Upper lobe of right lung (tissue), 1 donor: ENCODE results near the gene POLR3G. TPM values are rescaled to one million over a fixed set of nuclear protein-coding genes. Genes with fewer than 3 reads are reported as not detected.

Experiments
- ATAC-seq: fragments of 200-7000 bp; cut with Tn5 transposase; one replicate; pipeline ENCODE4 v1.9.1; 2020; ENCODE audit warnings: mild to moderate bottlenecking, moderate library complexity
- DNase-seq: peaks from one replicate; pipeline ENCODE4 v3.0.0-alpha.2; 2020
- H3K27ac ChIP-seq: fragments of 200-600 bp; one replicate; pipeline ENCODE4 v1.8.0; 2022
- H3K27me3 ChIP-seq: fragments of 200-600 bp; one replicate; pipeline ENCODE4 v1.8.0; 2022; ENCODE audit warnings: mild to moderate bottlenecking
- H3K36me3 ChIP-seq: fragments of 200-600 bp; one replicate; pipeline ENCODE4 v1.8.0; 2022
- H3K4me1 ChIP-seq: fragments of 200-600 bp; one replicate; pipeline ENCODE4 v1.8.0; 2022
- H3K4me3 ChIP-seq: fragments of 200-600 bp; one replicate; pipeline ENCODE4 v1.8.0; 2022; ENCODE audit warnings: mild to moderate bottlenecking
- H3K9me3 ChIP-seq: fragments of 200-600 bp; one replicate; pipeline ENCODE4 v1.8.0; 2022
- intact Hi-C: fragments of 100-400 bp; cut with DNase I; formaldehyde crosslinking; loops from one replicate; pipeline ENCODE4 v1.11.0; 2022
- total RNA-seq: library from RNA; stranded (reverse); fragmentation: NEBNext Ultra II Directional; extraction: Animal tissue kit (Norgen Biotek cat#: 25700); gene quantifications from one replicate; pipeline ENCODE4 v1.2.1, GENCODE V29; 2021
- TF ChIP-seq, protein P1 (sequence below): fragments of 200-600 bp; IDR thresholded peaks from one replicate; pipeline ENCODE4 v1.8.0; 2022; ENCODE audit warnings: antibody characterized with exemption
- donor health status: DM: no; HTN: yes; CAD: no; lungs with severe emphysema.

POLR3G gene
- total RNA-seq, 1 donor from 2014 or later = 0.93 TPM

GRCh38 chr5:90504743-90505142 is 30.1 kb downstream of the POLR3G start:
- Histone ChIP-seq H3K4me3 (no peak overlapping the region), H3K4me1 (no peaks in the 10 kb centered on the region), H3K27me3 (no peaks in the 10 kb centered on the region), H3K27ac (no peak overlapping the region), H3K9me3 (no peaks in the 10 kb centered on the region), H3K36me3 (no peaks in the 10 kb centered on the region)
- ATAC-seq = no peak
- intact Hi-C loops = no loop called here
- DNase-seq = no peak
- TF ChIP-seq, protein P1, sequence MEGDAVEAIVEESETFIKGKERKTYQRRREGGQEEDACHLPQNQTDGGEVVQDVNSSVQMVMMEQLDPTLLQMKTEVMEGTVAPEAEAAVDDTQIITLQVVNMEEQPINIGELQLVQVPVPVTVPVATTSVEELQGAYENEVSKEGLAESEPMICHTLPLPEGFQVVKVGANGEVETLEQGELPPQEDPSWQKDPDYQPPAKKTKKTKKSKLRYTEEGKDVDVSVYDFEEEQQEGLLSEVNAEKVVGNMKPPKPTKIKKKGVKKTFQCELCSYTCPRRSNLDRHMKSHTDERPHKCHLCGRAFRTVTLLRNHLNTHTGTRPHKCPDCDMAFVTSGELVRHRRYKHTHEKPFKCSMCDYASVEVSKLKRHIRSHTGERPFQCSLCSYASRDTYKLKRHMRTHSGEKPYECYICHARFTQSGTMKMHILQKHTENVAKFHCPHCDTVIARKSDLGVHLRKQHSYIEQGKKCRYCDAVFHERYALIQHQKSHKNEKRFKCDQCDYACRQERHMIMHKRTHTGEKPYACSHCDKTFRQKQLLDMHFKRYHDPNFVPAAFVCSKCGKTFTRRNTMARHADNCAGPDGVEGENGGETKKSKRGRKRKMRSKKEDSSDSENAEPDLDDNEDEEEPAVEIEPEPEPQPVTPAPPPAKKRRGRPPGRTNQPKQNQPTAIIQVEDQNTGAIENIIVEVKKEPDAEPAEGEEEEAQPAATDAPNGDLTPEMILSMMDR = no peak

- intact Hi-C loops = no loop called here
- Histone ChIP-seq H3K27me3 (no peaks in the 10 kb centered on the region), H3K4me1 (no peaks in the 10 kb centered on the region), H3K27ac (no peak overlapping the region), H3K4me3 (no peak overlapping the region), H3K9me3 (no peaks in the 10 kb centered on the region), H3K36me3 (no peaks in the 10 kb centered on the region)
- DNase-seq (no peak), ATAC-seq (no peak)
- TF ChIP-seq, protein P1 = no peak
These were observed 31.6 kb downstream of the POLR3G start for GRCh38 chr5:90506221-90506620.

- no peak overlapping the region for H3K27ac ChIP-seq
- intact Hi-C loops = no loop called here
- no peaks in the 10 kb centered on the region for H3K27me3 ChIP-seq
- H3K4me1 ChIP-seq = no peaks in the 10 kb centered on the region
- H3K4me3 ChIP-seq = no peak overlapping the region
- no peak for ATAC-seq
- no peaks in the 10 kb centered on the region for H3K9me3 ChIP-seq
- TF ChIP-seq, protein P1 = no peak
- no peaks in the 10 kb centered on the region for H3K36me3 ChIP-seq
- DNase-seq = no peak
These were observed 35.8 kb downstream of the POLR3G start for GRCh38 chr5:90510438-90510837.

DNA sequence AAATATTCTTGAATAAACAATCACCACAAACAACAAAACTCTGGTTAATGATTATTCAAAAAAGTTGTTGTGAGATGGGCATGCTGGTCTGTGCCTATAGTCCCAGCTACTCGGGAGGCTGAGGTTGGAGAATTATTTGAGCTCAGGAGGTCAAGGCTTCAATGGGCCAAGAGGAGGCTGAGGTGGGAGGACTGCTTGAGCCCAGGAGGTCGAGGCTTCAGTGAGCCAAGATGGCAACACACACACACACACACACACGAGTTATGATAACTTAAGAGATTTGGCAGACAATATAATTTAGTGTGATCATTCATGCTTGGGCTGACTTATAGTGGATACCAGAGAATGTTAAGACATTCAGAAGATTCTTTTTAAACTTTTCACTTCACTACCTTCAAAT is 39.9 kb downstream of the POLR3G start:
- DNase-seq (no peak), ATAC-seq (no peak)
- no peak overlapping the region for H3K27ac ChIP-seq
- H3K27me3 ChIP-seq = no peaks in the 10 kb centered on the region
- H3K9me3 ChIP-seq = no peaks in the 10 kb centered on the region
- intact Hi-C loops = no loop called here
- TF ChIP-seq, protein P1 = no peak
- no peaks in the 10 kb centered on the region for H3K4me1 ChIP-seq
- no peak overlapping the region for H3K4me3 ChIP-seq
- peaks cover 17% of the 10 kb centered on the region for H3K36me3 ChIP-seq

- no peak for ATAC-seq
These were observed 44.0 kb downstream of the POLR3G start for GRCh38 chr5:90518661-90519060.

GRCh38 chr5:90519081-90519480 is 44.4 kb downstream of the POLR3G start:
- Histone ChIP-seq H3K36me3 (peaks cover 62% of the 10 kb centered on the region), H3K9me3 (no peaks in the 10 kb centered on the region), H3K27ac (no peak overlapping the region), H3K4me3 (no peak overlapping the region), H3K27me3 (no peaks in the 10 kb centered on the region), H3K4me1 (no peaks in the 10 kb centered on the region)
- TF ChIP-seq, protein P1 = no peak
- ATAC-seq (no peak), DNase-seq (no peak)
- intact Hi-C loops = no loop called here

More at GRCh38 chr5:90518661-90519060, 44.0 kb downstream of the POLR3G start:
- H3K27ac ChIP-seq = no peak overlapping the region
- intact Hi-C loops = no loop called here
- H3K36me3 ChIP-seq = peaks cover 58% of the 10 kb centered on the region
- H3K9me3 ChIP-seq = no peaks in the 10 kb centered on the region
- no peaks in the 10 kb centered on the region for H3K4me1 ChIP-seq
- TF ChIP-seq, protein P1 = no peak
- DNase-seq = no peak
- H3K27me3 ChIP-seq = no peaks in the 10 kb centered on the region
- no peak overlapping the region for H3K4me3 ChIP-seq
